H9 (cell line): ENCODE measurements around the gene DNAJC30. TPM values are rescaled to one million over a fixed set of nuclear protein-coding genes. Genes with fewer than 3 reads are reported as not detected.

ENCODE experiments used
- DNase-seq: peaks from one replicate; pipeline ENCODE4 v3.0.0-alpha.2; 2017
- H2AFZ ChIP-seq: one replicate; pipeline ENCODE4 v1.6.1; 2013; ENCODE audit warnings: mild to moderate bottlenecking, low read length, control low read depth, moderate library complexity
- H2AK5ac ChIP-seq: 2 replicates; pipeline ENCODE4 v1.6.1; 2013; ENCODE audit warnings: low read length, control low read depth, mixed read lengths; ENCODE audit not compliant: insufficient read length
- H2BK120ac ChIP-seq: one replicate; pipeline ENCODE4 v1.6.1; 2013; ENCODE audit warnings: low read depth, mild to moderate bottlenecking, low read length, control low read depth, inconsistent platforms; ENCODE audit not compliant: poor library complexity, severe bottlenecking
- H2BK12ac ChIP-seq: 2 replicates; pipeline ENCODE4 v1.6.1; 2013; ENCODE audit warnings: low read length, control low read depth, mixed read lengths, low read depth; ENCODE audit not compliant: insufficient read length
- H2BK15ac ChIP-seq: 2 replicates; pipeline ENCODE4 v1.6.1; 2013; ENCODE audit warnings: low read depth, low read length, control low read depth
- H2BK20ac ChIP-seq: one replicate; pipeline ENCODE4 v1.6.1; 2013; ENCODE audit warnings: low read depth, mild to moderate bottlenecking, low read length, control low read depth, inconsistent platforms; ENCODE audit not compliant: poor library complexity, severe bottlenecking
- H2BK5ac ChIP-seq: 2 replicates; pipeline ENCODE4 v1.6.1; 2013; ENCODE audit warnings: low read length, control low read depth, mixed read lengths; ENCODE audit not compliant: insufficient read length
- H3K14ac ChIP-seq: 2 replicates; pipeline ENCODE4 v1.6.1; 2013; ENCODE audit warnings: low read length, control low read depth; ENCODE audit not compliant: insufficient read depth
- H3K18ac ChIP-seq: 2 replicates; pipeline ENCODE4 v1.6.1; 2013; ENCODE audit warnings: low read depth, mild to moderate bottlenecking, mixed read lengths, low read length, control low read depth; ENCODE audit not compliant: insufficient read length
- H3K23ac ChIP-seq: 2 replicates; pipeline ENCODE4 v1.6.1; 2013; ENCODE audit warnings: low read length, control low read depth, mixed read lengths, low read depth; ENCODE audit not compliant: insufficient read length
- H3K23me2 ChIP-seq: 2 replicates; pipeline ENCODE4 v1.6.1; 2013; ENCODE audit warnings: low read depth, mild to moderate bottlenecking, mixed read lengths, low read length, control low read depth; ENCODE audit not compliant: insufficient read length, poor library complexity, severe bottlenecking
- H3K27ac ChIP-seq: 2 replicates; pipeline ENCODE4 v1.5.1; 2013; ENCODE audit warnings: low read length, control low read depth, mixed read lengths, low read depth; ENCODE audit not compliant: insufficient read length
- H3K27me3 ChIP-seq: 2 replicates; pipeline ENCODE4 v1.6.1; 2013; ENCODE audit warnings: low read length, control low read depth, inconsistent platforms; ENCODE audit not compliant: insufficient read depth
- H3K4ac ChIP-seq: 2 replicates; pipeline ENCODE4 v1.6.1; 2013; ENCODE audit warnings: low read depth, mild to moderate bottlenecking, control low read depth, inconsistent platforms, low read length, moderate library complexity
- H3K4me1 ChIP-seq: 2 replicates; pipeline ENCODE4 v1.6.1; 2013; ENCODE audit warnings: low read length, control low read depth, inconsistent platforms; ENCODE audit not compliant: insufficient read depth
- H3K4me2 ChIP-seq: 2 replicates; pipeline ENCODE4 v1.6.1; 2013; ENCODE audit warnings: low read length, control low read depth, mixed read lengths; ENCODE audit not compliant: insufficient read length, insufficient read depth
- H3K56ac ChIP-seq: 2 replicates; pipeline ENCODE4 v1.6.1; 2013; ENCODE audit warnings: low read depth, mild to moderate bottlenecking, mixed read lengths, low read length, control low read depth; ENCODE audit not compliant: insufficient read length
- H3K79me1 ChIP-seq: 2 replicates; pipeline ENCODE4 v1.6.1; 2013; ENCODE audit warnings: low read depth, mild to moderate bottlenecking, moderate library complexity, low read length, control low read depth, inconsistent platforms; ENCODE audit not compliant: insufficient read depth, poor library complexity, severe bottlenecking
- H3K79me2 ChIP-seq: 2 replicates; pipeline ENCODE4 v1.6.1; 2013; ENCODE audit warnings: low read length, control low read depth, inconsistent platforms; ENCODE audit not compliant: insufficient read depth
- H3K9ac ChIP-seq: 2 replicates; pipeline ENCODE4 v1.6.1; 2013; ENCODE audit warnings: low read length, control low read depth, mixed read lengths; ENCODE audit not compliant: insufficient read length; ENCODE audit errors: extremely low read depth
- H3K9me3 ChIP-seq: one replicate; pipeline ENCODE4 v1.6.1; 2013; ENCODE audit warnings: low read depth, low read length, inconsistent platforms; ENCODE audit not compliant: control insufficient read depth
- H3T11ph ChIP-seq: one replicate; pipeline ENCODE4 v1.6.1; 2013; ENCODE audit warnings: mild to moderate bottlenecking, low read length, control low read depth, inconsistent platforms
- H4K20me1 ChIP-seq: one replicate; pipeline ENCODE4 v1.6.1; 2013; ENCODE audit not compliant: control insufficient read depth, insufficient read length, insufficient read depth
- H4K5ac ChIP-seq: 2 replicates; pipeline ENCODE4 v1.6.1; 2013; ENCODE audit warnings: low read depth, mild to moderate bottlenecking, mixed read lengths, low read length, control low read depth; ENCODE audit not compliant: insufficient read length
- H4K8ac ChIP-seq: replicated peaks from 2 replicates; pipeline ENCODE4 v1.6.1; 2013; ENCODE audit warnings: low read length, control low read depth, mixed read lengths, low read depth; ENCODE audit not compliant: insufficient read length
- H4K91ac ChIP-seq: 2 replicates; pipeline ENCODE4 v1.6.1; 2013; ENCODE audit warnings: low read depth, mild to moderate bottlenecking, moderate library complexity, mixed read lengths, low read length, control low read depth; ENCODE audit not compliant: insufficient read length
- H3K27ac Mint-ChIP-seq, 3 experiments: 2 replicates in 2 of 3; 3 replicates in 1 of 3; pipeline ENCODE4 v1.8.0; 2020 to 2021; ENCODE audit warnings: mixed read lengths in 3 of 3, mild to moderate bottlenecking in 1 of 3, moderate library complexity in 1 of 3
- H3K27me3 Mint-ChIP-seq: 2 replicates; pipeline ENCODE4 v1.8.0; 2021; ENCODE audit warnings: low read depth, mild to moderate bottlenecking, moderate library complexity, mixed read lengths
- H3K36me3 Mint-ChIP-seq, 3 experiments: 2 replicates in 2 of 3; 3 replicates in 1 of 3; pipeline ENCODE4 v1.8.0; 2020 to 2021; ENCODE audit warnings: low read depth in 3 of 3, mixed read lengths in 3 of 3; ENCODE audit not compliant: insufficient read depth in 1 of 3
- H3K4me1 Mint-ChIP-seq, 2 experiments: 2 replicates each; pipeline ENCODE4 v1.8.0; 2020; ENCODE audit warnings: mixed read lengths in 2 of 2
- H3K4me3 Mint-ChIP-seq, 2 experiments: 2 replicates in 1 of 2; 3 replicates in 1 of 2; pipeline ENCODE4 v1.8.0; 2020 to 2021; ENCODE audit warnings: mild to moderate bottlenecking in 2 of 2, mixed read lengths in 2 of 2, moderate library complexity in 1 of 2
- H3K9me3 Mint-ChIP-seq, 2 experiments: 2 replicates in 1 of 2; 3 replicates in 1 of 2; pipeline ENCODE4 v1.8.0; 2020; ENCODE audit warnings: mild to moderate bottlenecking in 2 of 2, mixed read lengths in 2 of 2, moderate library complexity in 1 of 2
- WGBS: extraction: QIAGEN DNeasy Blood & Tissue Kit; methylation state at CpG from one replicate; pipeline ENCODE4 v1.1.7; 2013; ENCODE audit warnings: missing lambda C conversion rate, low lambda C conversion rate, mixed read lengths; ENCODE audit not compliant: insufficient read length; ENCODE audit errors: extremely low coverage; 5-methylcytosine and 5-hydroxymethylcytosine counted together
- total RNA-seq: library from RNA; stranded (reverse); gene quantifications from 2 replicates; pipeline ENCODE4 v1.2.1, GENCODE V29; 2021
- TF ChIP-seq, protein P1 (sequence below): fragments of 200-600 bp; sonication (generic); conservative IDR thresholded peaks from 3 replicates; pipeline ENCODE4 v1.8.0; 2021; ENCODE audit warnings: antibody characterized with exemption, mild to moderate bottlenecking

Gene DNAJC30
- total RNA-seq, 1 experiment from 2014 or later = 8.1 TPM

DNA sequence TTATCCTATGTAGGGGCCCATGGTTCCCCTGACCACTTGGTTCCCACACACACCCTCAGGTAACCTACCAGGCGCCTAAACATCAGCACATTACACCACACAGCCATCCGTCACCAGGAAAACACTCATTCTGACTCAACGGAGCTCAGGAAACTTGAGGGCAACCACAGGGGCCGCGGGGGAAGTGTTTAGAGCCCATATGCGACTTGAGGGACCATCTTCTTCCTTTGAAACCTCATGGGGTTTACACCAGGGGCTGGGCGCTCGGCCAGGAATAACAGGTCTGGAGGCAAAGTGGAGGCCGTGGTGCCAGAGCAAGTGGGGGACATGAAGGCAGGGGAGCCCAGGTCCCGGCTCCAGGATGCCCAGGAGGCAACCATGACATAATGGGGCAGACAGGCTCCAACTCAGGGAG, 34.7 kb upstream of the DNAJC30 start:
- Histone ChIP-seq H4K8ac (no peak overlapping the region), H2AFZ (no peak overlapping the region), H3K14ac (no peak overlapping the region), H3K23ac (no peak overlapping the region), H2BK20ac (no peak overlapping the region), H3K27me3 (peaks cover 3% of the 10 kb centered on the region; the same call in 1 of the 2 replicates), H2AK5ac (no peak overlapping the region), H2BK120ac (no peak overlapping the region), H4K5ac (no peak overlapping the region), H3K9ac (no peak overlapping the region), H3K18ac (no peak overlapping the region), H3K79me2 (no peaks in the 10 kb centered on the region), H2BK12ac (no peak overlapping the region), H4K20me1 (no peaks in the 10 kb centered on the region), H2BK15ac (no peak overlapping the region), H3K23me2 (peaks cover 9% of the 10 kb centered on the region), H3K9me3 (no peaks in the 10 kb centered on the region), H3K79me1 (no peaks in the 10 kb centered on the region), H3K56ac (no peak overlapping the region), H3K4ac (no peak overlapping the region), H3K27ac (no peak overlapping the region), H4K91ac (no peak overlapping the region), H3K4me2 (no peak overlapping the region), H3T11ph (no peak overlapping the region), H3K4me1 (no peaks in the 10 kb centered on the region), H2BK5ac (no peak overlapping the region)
- Mint-ChIP-seq H3K4me3 (peak overlapping the region; percentile 58 to 66; a peak in 4 of 5 replicates), H3K27ac (no peak overlapping the region), H3K36me3 (peaks cover 0 to 2% (median 0%) of the 10 kb centered on the region in 3 experiments; a peak in 2 of 7 replicates), H3K4me1 (peaks cover 0 to 7% of the 10 kb centered on the region in 2 experiments; a peak in 2 of 4 replicates), H3K9me3 (no peaks in the 10 kb centered on the region; a peak in 1 of 5 replicates), H3K27me3 (peaks cover 38% of the 10 kb centered on the region)
- WGBS = no CpG with 5 or more reads among the region's 10 CpGs
- no peak for DNase-seq
- TF ChIP-seq, protein P1, sequence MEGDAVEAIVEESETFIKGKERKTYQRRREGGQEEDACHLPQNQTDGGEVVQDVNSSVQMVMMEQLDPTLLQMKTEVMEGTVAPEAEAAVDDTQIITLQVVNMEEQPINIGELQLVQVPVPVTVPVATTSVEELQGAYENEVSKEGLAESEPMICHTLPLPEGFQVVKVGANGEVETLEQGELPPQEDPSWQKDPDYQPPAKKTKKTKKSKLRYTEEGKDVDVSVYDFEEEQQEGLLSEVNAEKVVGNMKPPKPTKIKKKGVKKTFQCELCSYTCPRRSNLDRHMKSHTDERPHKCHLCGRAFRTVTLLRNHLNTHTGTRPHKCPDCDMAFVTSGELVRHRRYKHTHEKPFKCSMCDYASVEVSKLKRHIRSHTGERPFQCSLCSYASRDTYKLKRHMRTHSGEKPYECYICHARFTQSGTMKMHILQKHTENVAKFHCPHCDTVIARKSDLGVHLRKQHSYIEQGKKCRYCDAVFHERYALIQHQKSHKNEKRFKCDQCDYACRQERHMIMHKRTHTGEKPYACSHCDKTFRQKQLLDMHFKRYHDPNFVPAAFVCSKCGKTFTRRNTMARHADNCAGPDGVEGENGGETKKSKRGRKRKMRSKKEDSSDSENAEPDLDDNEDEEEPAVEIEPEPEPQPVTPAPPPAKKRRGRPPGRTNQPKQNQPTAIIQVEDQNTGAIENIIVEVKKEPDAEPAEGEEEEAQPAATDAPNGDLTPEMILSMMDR = no peak
